Measurements from ENCODE around the gene EHBP1L1. TPM values are rescaled to one million over a fixed set of nuclear protein-coding genes. Genes with fewer than 3 reads are reported as not detected.

The EHBP1L1 gene
- total RNA-seq, 4 donors from 2014 or later: 40.5 to 71.0 (median 57.3) TPM

GRCh38 chr11:65589444-65590239 lies 13.8 kb downstream of the EHBP1L1 start:
- no peak for DNase-seq (ENCODE audit: low spot score in 2 of 2)
- intact Hi-C loops (cut with DNase I; ENCODE audit: low total_unique reads): no loop called here
- H3K4me3 ChIP-seq (ENCODE audit: low read depth, poor library complexity, severe bottlenecking): no peak overlapping the region
- 63 to 69% methylated on average over 9 of the region's 9 CpGs for WGBS, 2 donors
- no peak for TF ChIP-seq POLR2A (IDR thresholded peaks at IDR 0.05)
- TF ChIP-seq, protein P1, sequence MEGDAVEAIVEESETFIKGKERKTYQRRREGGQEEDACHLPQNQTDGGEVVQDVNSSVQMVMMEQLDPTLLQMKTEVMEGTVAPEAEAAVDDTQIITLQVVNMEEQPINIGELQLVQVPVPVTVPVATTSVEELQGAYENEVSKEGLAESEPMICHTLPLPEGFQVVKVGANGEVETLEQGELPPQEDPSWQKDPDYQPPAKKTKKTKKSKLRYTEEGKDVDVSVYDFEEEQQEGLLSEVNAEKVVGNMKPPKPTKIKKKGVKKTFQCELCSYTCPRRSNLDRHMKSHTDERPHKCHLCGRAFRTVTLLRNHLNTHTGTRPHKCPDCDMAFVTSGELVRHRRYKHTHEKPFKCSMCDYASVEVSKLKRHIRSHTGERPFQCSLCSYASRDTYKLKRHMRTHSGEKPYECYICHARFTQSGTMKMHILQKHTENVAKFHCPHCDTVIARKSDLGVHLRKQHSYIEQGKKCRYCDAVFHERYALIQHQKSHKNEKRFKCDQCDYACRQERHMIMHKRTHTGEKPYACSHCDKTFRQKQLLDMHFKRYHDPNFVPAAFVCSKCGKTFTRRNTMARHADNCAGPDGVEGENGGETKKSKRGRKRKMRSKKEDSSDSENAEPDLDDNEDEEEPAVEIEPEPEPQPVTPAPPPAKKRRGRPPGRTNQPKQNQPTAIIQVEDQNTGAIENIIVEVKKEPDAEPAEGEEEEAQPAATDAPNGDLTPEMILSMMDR (IDR thresholded peaks at IDR 0.05): no peak

- 55 to 59% methylated on average over 8 of the region's 8 CpGs for WGBS, 2 donors
- TF ChIP-seq, protein P1 (IDR thresholded peaks at IDR 0.05): no peak
- no peak for TF ChIP-seq POLR2A (IDR thresholded peaks at IDR 0.05)
- no peak for DNase-seq (ENCODE audit: low spot score in 2 of 2)
- intact Hi-C loops (cut with DNase I; ENCODE audit: low total_unique reads): no loop called here
- H3K4me3 ChIP-seq (ENCODE audit: low read depth, poor library complexity, severe bottlenecking): no peak overlapping the region
These were observed 14.4 kb downstream of the EHBP1L1 start for GRCh38 chr11:65590240-65590738.

- WGBS, 2 donors: 58 to 63% methylated on average over 42 to 55 of the region's 106 CpGs
- no peak overlapping the region for H3K4me3 ChIP-seq (ENCODE audit: low read depth, poor library complexity, severe bottlenecking)
- TF ChIP-seq POLR2A (IDR thresholded peaks at IDR 0.05): no peak
- TF ChIP-seq, protein P1 (IDR thresholded peaks at IDR 0.05): no peak
- no peak for DNase-seq (ENCODE audit: low spot score in 2 of 2)
- intact Hi-C loops (cut with DNase I; ENCODE audit: low total_unique reads): no loop called here
These were observed 16.3 kb downstream of the EHBP1L1 start for GRCh38 chr11:65591939-65592857.

- no peak overlapping the region for H3K4me3 ChIP-seq (ENCODE audit: low read depth, poor library complexity, severe bottlenecking)
- intact Hi-C loops (cut with DNase I; ENCODE audit: low total_unique reads): no loop called here
- DNase-seq (ENCODE audit: low spot score in 2 of 2): no peak
- TF ChIP-seq POLR2A (IDR thresholded peaks at IDR 0.05): no peak
- TF ChIP-seq, protein P1 (IDR thresholded peaks at IDR 0.05): no peak
- 43 to 56% methylated on average over 21 to 22 of the region's 22 CpGs for WGBS, 2 donors
These were observed 17.1 kb downstream of the EHBP1L1 start for GRCh38 chr11:65592858-65593517.

DNA sequence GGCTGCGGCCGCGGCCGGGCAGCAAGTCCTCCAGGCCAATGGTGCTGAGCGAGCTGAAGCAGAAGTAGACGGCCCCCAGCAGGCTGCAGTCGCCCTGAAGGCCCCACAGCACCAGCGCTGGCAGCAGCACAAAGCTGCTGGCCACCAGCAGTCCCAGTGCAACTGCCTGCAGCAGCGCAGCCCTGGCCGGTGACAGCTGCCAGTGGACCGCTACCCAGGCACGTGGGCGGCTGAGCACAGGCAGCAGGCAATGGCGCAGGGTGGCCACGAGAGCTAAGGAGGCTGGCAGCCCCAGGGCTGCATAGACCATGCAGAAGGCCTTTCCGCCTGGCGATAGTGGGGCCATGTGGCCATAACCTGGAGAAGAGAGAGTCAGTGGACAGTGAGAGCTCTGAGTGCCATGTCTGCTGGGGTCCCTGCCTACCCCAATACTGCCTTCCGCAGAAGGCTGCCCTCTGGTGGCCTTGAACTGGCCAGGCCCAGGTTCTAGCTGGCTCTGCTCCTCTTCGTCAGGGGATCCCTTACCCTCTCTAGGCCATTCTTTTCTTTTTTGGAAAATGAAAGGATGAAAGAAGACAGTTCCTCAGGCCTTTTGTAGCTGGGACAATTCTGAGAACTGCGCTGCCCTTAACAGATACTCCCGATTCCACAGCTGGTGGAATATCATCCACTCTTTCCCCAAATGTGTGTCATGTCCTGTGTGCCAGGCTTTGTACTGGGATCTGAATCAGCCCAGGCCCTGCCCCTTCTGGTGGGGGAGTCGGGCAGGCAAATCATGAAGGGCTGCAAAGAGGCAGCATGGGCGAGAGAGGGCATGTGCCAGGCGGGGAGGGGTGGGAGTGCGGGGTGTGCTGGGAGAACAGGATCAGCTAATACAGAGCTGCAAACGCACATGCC lies 17.9 kb downstream of the EHBP1L1 start:
- intact Hi-C loops (cut with DNase I; ENCODE audit: low total_unique reads): no loop called here
- WGBS, 2 donors: 56 to 57% methylated on average over 19 to 25 of the region's 26 CpGs
- TF ChIP-seq, protein P1 (IDR thresholded peaks at IDR 0.05): no peak
- TF ChIP-seq POLR2A (IDR thresholded peaks at IDR 0.05): no peak
- no peak overlapping the region for H3K4me3 ChIP-seq (ENCODE audit: low read depth, poor library complexity, severe bottlenecking)
- no peak for DNase-seq (ENCODE audit: low spot score in 2 of 2)

All from lower leg skin (tissue), 4 donors.